ENCODE results near the gene GPR107.

- no peak for TF ChIP-seq CTCF (conservative IDR thresholded peaks at IDR 0.05 in 1 of 2, IDR thresholded peaks at IDR 0.05 in 1 of 2; ENCODE audit: extremely low read depth in 1 of 2, insufficient read depth in 1 of 2, low read depth in 1 of 2, low read length in 2 of 2)
- TF ChIP-seq EZH2 (IDR thresholded peaks at IDR 0.05; ENCODE audit: borderline replicate concordance, low read length) = no peak
These were observed 135.3 kb downstream of the GPR107 start for GRCh38 chr9:130188860-130189481.

Data from mammary epithelial cell (primary cell).